Measurements from ENCODE around the gene TGM5.

The TGM5 gene

GRCh38 chr15:43185157-43186002 lies 81.3 kb downstream of the TGM5 start, which contains the start of gene CCNDBP1:
CCNDBP1 (plus strand) TSS chr15:43185403; CDS start chr15:43185499, 96 bp downstream.
- peak within 1 kb of the TSS; percentile 99 for H3K4me2 ChIP-seq (ENCODE audit: low read length, poor library complexity, severe bottlenecking)
- H4K8ac ChIP-seq (ENCODE audit: low read length) = peak within 1 kb of the TSS; percentile 96
- H3K9ac ChIP-seq (ENCODE audit: low read length) = peak within 1 kb of the TSS; percentile 93
- WGBS = 2% methylated on average over 51 of the region's 69 CpGs
- peak within 1 kb of the TSS; percentile 94 for H2AFZ ChIP-seq (ENCODE audit: low read depth, low read length)
- peak within 1 kb of the TSS; percentile 93 to 99 for H3K4me3 ChIP-seq (ENCODE audit: insufficient read depth in 1 of 2, low read depth in 1 of 2, low read length in 2 of 2)
- peak within 1 kb of the TSS; percentile 86 to 88 for H3K4ac ChIP-seq (ENCODE audit: low read depth in 1 of 2, low read length in 2 of 2)
- no peak within 1 kb of the TSS for H3K27ac ChIP-seq (ENCODE audit: low read length, poor library complexity, severe bottlenecking)
- H3K4me1 ChIP-seq (ENCODE audit: control insufficient read depth, insufficient read depth, low read depth, low read length) = peaks cover 7% of the 10 kb centered on the region
- peak within 1 kb of the TSS; percentile 73 for H2BK120ac ChIP-seq (ENCODE audit: low read depth, low read length)
- peak within 1 kb of the TSS; percentile 39 for H2AK5ac ChIP-seq (ENCODE audit: low read length, severe bottlenecking)
- H3K18ac ChIP-seq (ENCODE audit: low read depth in 1 of 2, low read length in 2 of 2) = peak within 1 kb of the TSS; percentile 89 to 93
- H3K14ac ChIP-seq (ENCODE audit: low read length in 2 of 2) = peak within 1 kb of the TSS in 1 of 2 experiments; percentile 90
- H2BK12ac ChIP-seq (ENCODE audit: low read length in 2 of 2) = peak within 1 kb of the TSS in 1 of 2 experiments; percentile 60
- H3K79me1 ChIP-seq (replicated peaks; ENCODE audit: low read length, poor library complexity, severe bottlenecking) = peaks cover 12% of the 10 kb centered on the region
- peaks cover 6 to 33% of the 10 kb centered on the region in 2 experiments for H3K36me3 ChIP-seq (ENCODE audit: control insufficient read depth in 1 of 2, insufficient read depth in 2 of 2, low read depth in 1 of 2, low read length in 2 of 2)
- no peaks in the 10 kb centered on the region for H3K9me3 ChIP-seq (ENCODE audit: control insufficient read depth, low read length)
- H2BK5ac ChIP-seq (ENCODE audit: low read depth, low read length, poor library complexity, severe bottlenecking) = no peak within 1 kb of the TSS
- peak within 1 kb of the TSS; percentile 13 for H2BK15ac ChIP-seq (ENCODE audit: low read depth, poor library complexity, severe bottlenecking)
- peak; percentile 81 for DNase-seq
- peak within 1 kb of the TSS; percentile 92 for H4K91ac ChIP-seq (ENCODE audit: low read length)
- no peaks in the 10 kb centered on the region for H3K27me3 ChIP-seq (ENCODE audit: control insufficient read depth in 1 of 2, insufficient read depth in 1 of 2, low read length in 2 of 2)
- H3K23ac ChIP-seq (ENCODE audit: low read length in 2 of 2) = peak within 1 kb of the TSS in 1 of 2 experiments; percentile 97

DNA sequence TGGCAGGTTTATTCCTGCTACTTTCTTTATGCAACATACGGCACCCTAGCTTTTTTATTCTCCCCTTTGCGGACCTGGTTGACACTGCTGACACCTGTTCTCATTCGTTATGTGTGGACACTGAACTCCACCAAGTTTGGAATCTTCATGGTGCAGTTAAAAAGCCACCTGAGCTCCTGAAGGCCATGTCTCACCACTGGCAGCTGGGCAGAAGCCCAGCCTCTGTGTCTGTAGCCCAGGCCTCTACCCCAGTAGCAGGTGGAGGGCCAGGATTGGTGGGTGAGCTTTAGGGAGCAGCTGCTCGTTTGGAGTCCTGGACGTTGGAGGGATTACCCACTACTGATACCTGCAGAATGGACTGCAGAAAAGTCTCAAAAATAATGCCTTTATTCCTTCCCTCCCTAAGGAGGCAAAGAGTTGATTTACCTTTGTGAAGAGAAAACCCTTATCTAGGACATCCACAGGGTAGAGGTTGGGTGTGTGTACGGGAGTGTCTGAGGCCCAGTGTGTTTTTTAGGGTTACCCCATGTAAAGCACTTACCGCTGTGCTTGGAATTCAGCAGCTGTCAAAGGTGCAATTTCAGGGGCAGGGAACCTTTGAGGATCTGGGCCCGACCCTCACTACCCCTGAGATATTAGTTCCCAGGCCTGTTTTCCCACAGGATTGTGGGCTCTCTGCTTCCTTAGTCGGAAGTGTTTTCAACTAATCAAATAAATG lies 82.2 kb downstream of the TGM5 start:
- H3K27me3 ChIP-seq (ENCODE audit: control insufficient read depth in 1 of 2, insufficient read depth in 1 of 2, low read length in 2 of 2) = no peaks in the 10 kb centered on the region
- H3K23ac ChIP-seq (ENCODE audit: low read length in 2 of 2) = no peak overlapping the region
- H2BK120ac ChIP-seq (ENCODE audit: low read depth, low read length) = no peak overlapping the region
- H2AFZ ChIP-seq (ENCODE audit: low read depth, low read length) = peak overlapping the region; percentile 94
- 67% methylated on average over 7 of the region's 9 CpGs for WGBS
- H2BK12ac ChIP-seq (ENCODE audit: low read length in 2 of 2) = no peak overlapping the region
- no peak overlapping the region for H3K27ac ChIP-seq (ENCODE audit: low read length, poor library complexity, severe bottlenecking)
- no peak overlapping the region for H3K4me2 ChIP-seq (ENCODE audit: low read length, poor library complexity, severe bottlenecking)
- H3K9ac ChIP-seq (ENCODE audit: low read length) = peak overlapping the region; percentile 93
- no peaks in the 10 kb centered on the region for H3K9me3 ChIP-seq (ENCODE audit: control insufficient read depth, low read length)
- H2BK15ac ChIP-seq (ENCODE audit: low read depth, poor library complexity, severe bottlenecking) = no peak overlapping the region
- no peak overlapping the region for H3K4ac ChIP-seq (ENCODE audit: low read depth in 1 of 2, low read length in 2 of 2)
- no peak overlapping the region for H3K14ac ChIP-seq (ENCODE audit: low read length in 2 of 2)
- H4K8ac ChIP-seq (ENCODE audit: low read length) = no peak overlapping the region
- no peak overlapping the region for H3K18ac ChIP-seq (ENCODE audit: low read depth in 1 of 2, low read length in 2 of 2)
- H2BK5ac ChIP-seq (ENCODE audit: low read depth, low read length, poor library complexity, severe bottlenecking) = no peak overlapping the region
- H4K91ac ChIP-seq (ENCODE audit: low read length) = no peak overlapping the region
- H3K79me1 ChIP-seq (replicated peaks; ENCODE audit: low read length, poor library complexity, severe bottlenecking) = peaks cover 12% of the 10 kb centered on the region
- peak overlapping the region in 1 of 2 experiments; percentile 99 for H3K4me3 ChIP-seq (ENCODE audit: insufficient read depth in 1 of 2, low read depth in 1 of 2, low read length in 2 of 2)
- peaks cover 0 to 25% of the 10 kb centered on the region in 2 experiments for H3K36me3 ChIP-seq (ENCODE audit: control insufficient read depth in 1 of 2, insufficient read depth in 2 of 2, low read depth in 1 of 2, low read length in 2 of 2)
- peak overlapping the region; percentile 39 for H2AK5ac ChIP-seq (ENCODE audit: low read length, severe bottlenecking)
- H3K4me1 ChIP-seq (ENCODE audit: control insufficient read depth, insufficient read depth, low read depth, low read length) = peaks cover 7% of the 10 kb centered on the region
- DNase-seq = no peak

- Histone ChIP-seq H4K91ac (ENCODE audit: low read length) (no peak overlapping the region), H3K18ac (ENCODE audit: low read depth in 1 of 2, low read length in 2 of 2) (no peak overlapping the region), H2BK15ac (ENCODE audit: low read depth, poor library complexity, severe bottlenecking) (no peak overlapping the region), H2BK120ac (ENCODE audit: low read depth, low read length) (no peak overlapping the region), H3K23ac (ENCODE audit: low read length in 2 of 2) (no peak overlapping the region), H3K27me3 (ENCODE audit: control insufficient read depth in 1 of 2, insufficient read depth in 1 of 2, low read length in 2 of 2) (no peaks in the 10 kb centered on the region), H3K4ac (ENCODE audit: low read depth in 1 of 2, low read length in 2 of 2) (no peak overlapping the region), H3K27ac (ENCODE audit: low read length, poor library complexity, severe bottlenecking) (no peak overlapping the region), H2AK5ac (ENCODE audit: low read length, severe bottlenecking) (no peak overlapping the region), H2AFZ (ENCODE audit: low read depth, low read length) (no peak overlapping the region), H3K4me3 (ENCODE audit: insufficient read depth in 1 of 2, low read depth in 1 of 2, low read length in 2 of 2) (no peak overlapping the region), H4K8ac (ENCODE audit: low read length) (no peak overlapping the region), H3K4me1 (ENCODE audit: control insufficient read depth, insufficient read depth, low read depth, low read length) (peaks cover 7% of the 10 kb centered on the region), H2BK12ac (ENCODE audit: low read length in 2 of 2) (no peak overlapping the region), H3K36me3 (ENCODE audit: control insufficient read depth in 1 of 2, insufficient read depth in 2 of 2, low read depth in 1 of 2, low read length in 2 of 2) (peaks cover 0 to 26% of the 10 kb centered on the region in 2 experiments), H3K79me1 (replicated peaks; ENCODE audit: low read length, poor library complexity, severe bottlenecking) (peaks cover 11% of the 10 kb centered on the region), H3K9me3 (ENCODE audit: control insufficient read depth, low read length) (no peaks in the 10 kb centered on the region), H3K9ac (ENCODE audit: low read length) (no peak overlapping the region), H3K14ac (ENCODE audit: low read length in 2 of 2) (no peak overlapping the region), H3K4me2 (ENCODE audit: low read length, poor library complexity, severe bottlenecking) (no peak overlapping the region), H2BK5ac (ENCODE audit: low read depth, low read length, poor library complexity, severe bottlenecking) (no peak overlapping the region)
- 86% methylated on average over 2 of the region's 3 CpGs for WGBS
- no peak for DNase-seq
Observed at GRCh38 chr15:43183270-43183669, 83.5 kb downstream of the TGM5 start.
